Endothelial cell of umbilical vein (primary cell): Measurements from ENCODE around the gene ZNF740. TPM values are rescaled to one million over a fixed set of nuclear protein-coding genes. Genes with fewer than 3 reads are reported as not detected.

Source experiments
- BruUV-seq: library from RNA; stranded (reverse); fragments of 400-500 nt; replicated peaks from 2 replicates; lab custom pipeline; 2021; lab: Mats Ljungman, UMichigan
- CTCF ChIA-PET: fragments of 300-600, 350-600 bp; sonication (Branson Sonifier 250); formaldehyde crosslinking; loops from one replicate; lab custom pipeline; 2021; ENCODE audit warnings: antibody characterized with exemption, inconsistent platforms; lab: Charles Lee
- POLR2A ChIA-PET: fragments of 300-600, 350-600 bp; sonication (Branson Sonifier 250); formaldehyde crosslinking; loops from one replicate; lab custom pipeline; 2021; ENCODE audit warnings: antibody characterized with exemption, inconsistent platforms; lab: Charles Lee
- DNase-seq: peaks from one replicate; pipeline ENCODE4 v3.0.0-alpha.2; 2011; ENCODE audit warnings: low read depth, low spot score
- FAIRE-seq: peaks from 2 replicates; lab custom pipeline; 2011; peaks lifted over from hg19 to GRCh38; lab: Jason Lieb, UNC
- H2AFZ ChIP-seq: 2 replicates; pipeline ENCODE4 v1.6.0; 2012; ENCODE audit warnings: low read depth, low read length, control low read depth, inconsistent platforms
- H3K27ac ChIP-seq: 2 replicates; pipeline ENCODE4 v1.5.1; 2011; ENCODE audit warnings: low read depth, mild to moderate bottlenecking, control low read depth, low read length, moderate library complexity; ENCODE audit not compliant: insufficient read depth
- H3K27me3 ChIP-seq, 2 experiments: 2 replicates each; pipeline versions ENCODE4 v1.6.0 to v1.6.1; 2011; ENCODE audit warnings: low read length in 2 of 2, mixed read lengths in 1 of 2; ENCODE audit not compliant: control insufficient read depth in 2 of 2, insufficient read depth in 2 of 2
- H3K36me3 ChIP-seq, 2 experiments: 2 replicates in 1 of 2; 3 replicates in 1 of 2; pipeline ENCODE4 v1.5.1; 2011; ENCODE audit warnings: low read length in 2 of 2, mild to moderate bottlenecking in 1 of 2, moderate library complexity in 1 of 2; ENCODE audit not compliant: control insufficient read depth in 2 of 2, insufficient read depth in 2 of 2; ENCODE audit errors: extremely low read depth in 1 of 2
- H3K4me1 ChIP-seq: 3 replicates; pipeline ENCODE4 v1.5.1; 2011; ENCODE audit warnings: mild to moderate bottlenecking, low read length; ENCODE audit not compliant: control insufficient read depth, insufficient read depth; ENCODE audit errors: extremely low read depth
- H3K4me2 ChIP-seq: 2 replicates; pipeline ENCODE4 v1.6.1; 2011; ENCODE audit warnings: low read length, control low read depth, mixed read lengths; ENCODE audit not compliant: insufficient read depth
- H3K4me3 ChIP-seq, 3 experiments: fragments of 200-600 bp in 1 of 3; sonication (generic), shearing (Covaris generic) in 1 of 3; replicated peaks in 1 of 3; 2 replicates each; pipeline ENCODE4 v1.5.1; 2011 to 2016; ENCODE audit warnings: control low read depth in 3 of 3, low read length in 3 of 3, mild to moderate bottlenecking in 2 of 3, inconsistent platforms in 1 of 3, low read depth in 1 of 3, moderate library complexity in 1 of 3; ENCODE audit not compliant: insufficient read depth in 1 of 3
- H3K79me2 ChIP-seq: 2 replicates; pipeline ENCODE4 v1.6.0; 2012; ENCODE audit warnings: low read length, inconsistent platforms; ENCODE audit not compliant: control insufficient read depth, insufficient read depth
- H3K9ac ChIP-seq: replicated peaks from 2 replicates; pipeline ENCODE3; 2011; ENCODE audit warnings: low read length, control low read depth; ENCODE audit not compliant: insufficient read depth; ENCODE audit errors: extremely low read depth
- H3K9me1 ChIP-seq: replicated peaks from 3 replicates; pipeline ENCODE4 v1.6.0; 2011; ENCODE audit warnings: mild to moderate bottlenecking, low read length; ENCODE audit not compliant: control insufficient read depth, insufficient read depth; ENCODE audit errors: extremely low read depth
- H3K9me3 ChIP-seq: replicated peaks from 2 replicates; pipeline ENCODE4 v1.5.1; 2012; ENCODE audit warnings: low read length, inconsistent platforms; ENCODE audit not compliant: control insufficient read depth, insufficient read depth
- H4K20me1 ChIP-seq: replicated peaks from 2 replicates; pipeline ENCODE3; 2011; ENCODE audit warnings: mild to moderate bottlenecking, low read length; ENCODE audit not compliant: control insufficient read depth, insufficient read depth; ENCODE audit errors: extremely low read depth
- EZH2 ChIP-seq: IDR thresholded peaks from 2 replicates; pipeline ENCODE4 v1.6.1; 2012; ENCODE audit warnings: borderline replicate concordance, low read depth, mild to moderate bottlenecking, moderate library complexity, low read length, inconsistent platforms; ENCODE audit not compliant: severe bottlenecking
- FOS ChIP-seq: IDR thresholded peaks from 2 replicates; pipeline ENCODE4 v1.6.1; 2011; ENCODE audit warnings: mild to moderate bottlenecking, low read length, moderate library complexity, borderline replicate concordance; ENCODE audit not compliant: insufficient read depth
- GATA2 ChIP-seq: IDR thresholded peaks from 2 replicates; pipeline ENCODE4 v1.7.0; 2011; ENCODE audit warnings: low read depth, mild to moderate bottlenecking, moderate library complexity, mixed read lengths, low read length; ENCODE audit not compliant: insufficient read length, insufficient read depth
- JUN ChIP-seq: IDR thresholded peaks from 2 replicates; pipeline ENCODE4 v1.6.1; 2011; ENCODE audit warnings: borderline replicate concordance, low read depth; ENCODE audit not compliant: insufficient read length, insufficient read depth
- MYC ChIP-seq: IDR thresholded peaks from one replicate; pipeline ENCODE4 v1.6.1; 2011; ENCODE audit warnings: mild to moderate bottlenecking, low read depth, low read length
- POLR2A ChIP-seq: IDR thresholded peaks from 2 replicates; pipeline ENCODE4 v1.6.1; 2012; ENCODE audit warnings: low read depth, mild to moderate bottlenecking, control low read depth, low read length
- POLR2AphosphoS5 ChIP-seq: IDR thresholded peaks from 2 replicates; pipeline ENCODE4 v1.6.1; 2012; ENCODE audit warnings: low read depth, mild to moderate bottlenecking, control low read depth, low read length, moderate library complexity; ENCODE audit not compliant: insufficient read depth
- dilution Hi-C: fragments of 300-500 bp; cut with MboI; formaldehyde crosslinking; loops from one replicate; pipeline ENCODE4 v1.15.0; 2019; ENCODE audit warnings: low sequenced_read_pairs; ENCODE audit not compliant: extremely low pct_ligation_motif_present
- intact Hi-C: fragments of 100-400 bp; cut with micrococcal nuclease; formaldehyde crosslinking; loops from one replicate; pipeline ENCODE4 v1.10.0; 2022
- polyA plus RNA-seq, 4 experiments: library from polyadenylated mRNA; depleted of rRNA in 3 of 4; stranded (reverse) in 3 of 4; unstranded in 1 of 4; fragments of >200 nt; gene quantifications; 2 replicates each; pipeline versions ENCODE4 v1.2.1 to v1.2.3, GENCODE V29; 2011 to 2012; ENCODE audit warnings: missing spikeins in 1 of 4
- total RNA-seq: library from RNA; stranded (reverse); gene quantifications from 2 replicates; pipeline ENCODE4 v1.2.3, GENCODE V29; 2021
- TF ChIP-seq, protein P1 (sequence below): IDR thresholded peaks from 2 replicates; pipeline ENCODE4 v1.6.1; 2011; ENCODE audit not compliant: insufficient read depth, insufficient read length
- TF ChIP-seq, protein P2 (sequence below), 2 donors: IDR thresholded peaks; 1 replicate in 1 of 2; 2 replicates in 1 of 2; pipeline ENCODE4 v1.5.1; 2011; ENCODE audit warnings: low read length in 2 of 2, mild to moderate bottlenecking in 2 of 2, moderate library complexity in 2 of 2, control low read depth in 1 of 2, inconsistent platforms in 1 of 2, low read depth in 1 of 2; ENCODE audit not compliant: insufficient read depth in 1 of 2; ENCODE audit errors: extremely low read depth in 1 of 2

The ZNF740 gene
- total and polyA plus RNA-seq, 2 donors (not counting 3 experiments of a cell fraction or from before 2014, with no cell fraction given): 10.5 to 38.1 TPM

DNA sequence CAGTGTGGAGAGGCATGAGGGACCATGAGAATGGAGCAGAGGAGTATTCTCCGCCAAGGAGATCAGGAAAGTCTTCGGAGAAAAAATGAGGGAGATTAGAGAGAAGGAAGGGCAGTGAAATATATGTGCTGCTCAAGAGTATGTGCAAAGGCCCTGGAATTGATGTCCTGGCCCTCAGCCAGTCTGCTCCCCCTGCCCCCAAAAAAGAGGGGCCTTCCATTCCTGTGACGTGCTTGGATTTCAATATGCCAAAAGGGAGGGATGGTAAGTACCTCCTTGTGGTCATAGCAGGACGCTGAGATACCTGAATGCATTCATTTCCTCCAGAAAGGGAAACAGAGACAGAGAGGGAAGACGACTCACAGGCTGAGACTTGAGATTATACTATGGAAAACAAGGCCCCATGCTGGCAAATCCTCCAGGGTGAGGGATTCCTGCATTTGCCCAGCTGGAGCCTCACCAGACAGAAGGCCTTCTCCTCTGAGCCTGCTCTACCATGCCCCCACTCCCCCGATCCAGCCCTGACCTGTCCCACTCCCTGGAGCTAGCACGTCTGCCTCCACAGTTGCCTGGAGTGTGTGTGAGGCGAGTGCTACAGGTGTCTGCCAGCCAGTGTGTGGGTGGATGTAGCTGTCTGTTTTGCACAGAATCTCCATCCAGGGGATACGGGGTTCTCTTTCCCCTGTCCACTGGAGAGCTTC is 55.4 kb downstream of the ZNF740 start:
- H2AFZ ChIP-seq: no peak overlapping the region
- BruUV-seq: no TSS peak
- FAIRE-seq: no peak

More for the DNA sequence above, 55.4 kb downstream of the ZNF740 start:
- ChIA-PET POLR2A (no interaction called here), CTCF (interaction anchor here (0.8 to 2.1 kb wide), 5 partner anchors 11 to 22 kb away, joined by 3 to 8 read pairs (median 4); no protein-coding TSS in a partner anchor)
- no peak for DNase-seq
- H4K20me1 ChIP-seq: no peaks in the 10 kb centered on the region
- H3K9me3 ChIP-seq: no peaks in the 10 kb centered on the region
- dilution Hi-C loops (no loop called here), intact Hi-C loops (no loop called here)
- H3K4me3 ChIP-seq: no peak overlapping the region
- TF ChIP-seq GATA2 (no peak), EZH2 (no peak), JUN (no peak), POLR2AphosphoS5 (no peak), FOS (no peak), MYC (no peak), POLR2A (no peak)
- TF ChIP-seq, protein P1, sequence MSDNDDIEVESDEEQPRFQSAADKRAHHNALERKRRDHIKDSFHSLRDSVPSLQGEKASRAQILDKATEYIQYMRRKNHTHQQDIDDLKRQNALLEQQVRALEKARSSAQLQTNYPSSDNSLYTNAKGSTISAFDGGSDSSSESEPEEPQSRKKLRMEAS: no peak
- TF ChIP-seq, protein P2, sequence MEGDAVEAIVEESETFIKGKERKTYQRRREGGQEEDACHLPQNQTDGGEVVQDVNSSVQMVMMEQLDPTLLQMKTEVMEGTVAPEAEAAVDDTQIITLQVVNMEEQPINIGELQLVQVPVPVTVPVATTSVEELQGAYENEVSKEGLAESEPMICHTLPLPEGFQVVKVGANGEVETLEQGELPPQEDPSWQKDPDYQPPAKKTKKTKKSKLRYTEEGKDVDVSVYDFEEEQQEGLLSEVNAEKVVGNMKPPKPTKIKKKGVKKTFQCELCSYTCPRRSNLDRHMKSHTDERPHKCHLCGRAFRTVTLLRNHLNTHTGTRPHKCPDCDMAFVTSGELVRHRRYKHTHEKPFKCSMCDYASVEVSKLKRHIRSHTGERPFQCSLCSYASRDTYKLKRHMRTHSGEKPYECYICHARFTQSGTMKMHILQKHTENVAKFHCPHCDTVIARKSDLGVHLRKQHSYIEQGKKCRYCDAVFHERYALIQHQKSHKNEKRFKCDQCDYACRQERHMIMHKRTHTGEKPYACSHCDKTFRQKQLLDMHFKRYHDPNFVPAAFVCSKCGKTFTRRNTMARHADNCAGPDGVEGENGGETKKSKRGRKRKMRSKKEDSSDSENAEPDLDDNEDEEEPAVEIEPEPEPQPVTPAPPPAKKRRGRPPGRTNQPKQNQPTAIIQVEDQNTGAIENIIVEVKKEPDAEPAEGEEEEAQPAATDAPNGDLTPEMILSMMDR (IDR thresholded peaks at IDR 0.05; ENCODE audit: extremely low read depth in 1 of 2, insufficient read depth in 1 of 2, low read depth in 1 of 2, low read length in 2 of 2): no peak
- H3K27ac ChIP-seq: no peak overlapping the region
- peaks cover 19 to 22% of the 10 kb centered on the region in 2 experiments for H3K27me3 ChIP-seq
- no peaks in the 10 kb centered on the region for H3K79me2 ChIP-seq
- no peak overlapping the region for H3K9ac ChIP-seq
- H3K4me2 ChIP-seq: no peak overlapping the region
- H3K36me3 ChIP-seq: no peaks in the 10 kb centered on the region
- no peaks in the 10 kb centered on the region for H3K4me1 ChIP-seq
- H3K9me1 ChIP-seq: no peaks in the 10 kb centered on the region
